Vagina (tissue), 2 donors: ENCODE data around the gene NEU4.

Source experiments
- CTCF ChIP-seq, 3 experiments: fragments of 450-650 bp in 2 of 3; fragments of 200-600 bp in 1 of 3; sonication (generic) in 1 of 3; IDR thresholded peaks; one replicate each; pipeline ENCODE4 v1.5.1; 2017 to 2019; ENCODE audit warnings: antibody characterized with exemption in 3 of 3, mild to moderate bottlenecking in 2 of 3, moderate library complexity in 2 of 3
- POLR2A ChIP-seq, 2 donors: fragments of 450-650 bp; IDR thresholded peaks; one replicate each; pipeline ENCODE4 v1.6.1; 2017; ENCODE audit warnings: antibody characterized with exemption in 2 of 2, mild to moderate bottlenecking in 2 of 2, moderate library complexity in 2 of 2
- POLR2AphosphoS5 ChIP-seq, 2 donors: sonication (generic); formaldehyde crosslinking; IDR thresholded peaks; one replicate each; pipeline ENCODE4 v1.9.0; 2017; ENCODE audit warnings: antibody characterized with exemption in 2 of 2, mild to moderate bottlenecking in 2 of 2, low read depth in 1 of 2; ENCODE audit not compliant: insufficient read depth in 1 of 2

DNA sequence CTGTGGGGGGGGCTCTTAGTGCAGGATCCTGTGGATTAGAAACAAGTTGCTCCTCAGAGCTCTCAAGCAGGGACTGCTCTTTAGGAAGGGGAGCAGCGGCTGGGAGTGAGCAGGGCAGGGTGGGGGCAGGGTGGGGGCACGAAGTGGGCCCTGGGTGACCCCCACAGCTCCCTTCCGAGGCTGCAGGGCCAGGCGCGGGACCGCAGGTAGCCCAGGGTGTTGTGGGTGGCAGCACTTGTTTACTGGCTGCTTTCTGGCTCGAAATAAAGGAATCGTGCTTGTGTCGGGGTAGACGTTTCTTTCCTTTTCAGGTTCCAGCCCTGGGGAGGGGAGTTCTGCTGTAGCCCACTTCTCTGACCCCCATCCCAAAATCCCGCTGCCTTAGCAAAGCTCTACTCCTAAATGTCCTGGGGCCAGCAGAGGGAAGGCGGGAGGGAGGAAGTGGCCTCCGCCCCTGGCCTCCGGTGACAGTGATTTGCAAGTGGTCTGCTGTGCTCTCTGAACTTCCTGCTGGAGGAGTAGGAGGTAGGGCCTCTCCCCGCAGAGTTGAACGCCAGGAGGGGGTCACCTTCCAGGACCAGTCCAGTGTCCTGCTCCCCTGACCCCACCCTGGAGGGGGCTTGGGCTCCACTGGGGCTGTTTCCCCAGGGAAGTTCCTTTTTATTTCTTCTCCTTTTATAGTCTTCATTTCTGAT, 8.3 kb downstream of the NEU4 start:
- TF ChIP-seq CTCF (IDR thresholded peaks at IDR 0.05) (no peak), POLR2A (IDR thresholded peaks at IDR 0.05) (no peak), POLR2AphosphoS5 (IDR thresholded peaks at IDR 0.05; ENCODE audit: insufficient read depth in 1 of 2, low read depth in 1 of 2) (no peak)
